Neural progenitor cell (in vitro differentiated cells): Measurements from ENCODE around the gene TIAM1. TPM values are rescaled to one million over a fixed set of nuclear protein-coding genes. Genes with fewer than 3 reads are reported as not detected.

ENCODE experiments used
- DNase-seq: peaks from one replicate; pipeline ENCODE4 v3.0.0-alpha.2; 2016; ENCODE audit warnings: low spot score
- H2AFZ ChIP-seq: fragments of 200-600 bp; sonication (generic); replicated peaks from 2 replicates; pipeline ENCODE4 v1.6.1; 2016; ENCODE audit warnings: antibody characterized with exemption
- H3F3A ChIP-seq: fragments of 200-600 bp; sonication (generic); 2 replicates; pipeline ENCODE4 v1.6.1; 2016; ENCODE audit warnings: antibody characterized with exemption, low read depth
- H3K27ac ChIP-seq: fragments of 200-600 bp; sonication (generic); 2 replicates; pipeline ENCODE4 v1.5.1; 2016; ENCODE audit warnings: mild to moderate bottlenecking
- H3K27me3 ChIP-seq: fragments of 200-600 bp; sonication (generic); 2 replicates; pipeline ENCODE4 v1.6.1; 2016; ENCODE audit warnings: mild to moderate bottlenecking, moderate library complexity
- H3K36me3 ChIP-seq: fragments of 200-600 bp; sonication (generic); 2 replicates; pipeline ENCODE4 v1.5.1; 2016
- H3K4me1 ChIP-seq: fragments of 200-600 bp; sonication (generic); 2 replicates; pipeline ENCODE4 v1.6.1; 2016; ENCODE audit warnings: mixed run types
- H3K4me2 ChIP-seq: fragments of 200-600 bp; sonication (generic); 2 replicates; pipeline ENCODE4 v1.6.1; 2016
- H3K4me3 ChIP-seq: fragments of 200-600 bp; sonication (generic); 2 replicates; pipeline ENCODE4 v1.5.1; 2016
- H3K79me2 ChIP-seq: fragments of 200-600 bp; sonication (generic); 2 replicates; pipeline ENCODE4 v1.6.1; 2016; ENCODE audit warnings: low read depth
- H3K9ac ChIP-seq: fragments of 200-600 bp; sonication (generic); 2 replicates; pipeline ENCODE4 v1.6.1; 2016
- H3K9me3 ChIP-seq: fragments of 200-600 bp; sonication (generic); 2 replicates; pipeline ENCODE4 v1.5.1; 2016; ENCODE audit warnings: low read depth
- H4K20me1 ChIP-seq: fragments of 200-600 bp; sonication (generic); 2 replicates; pipeline ENCODE4 v1.6.1; 2016; ENCODE audit warnings: low read depth
- H3K27ac Mint-ChIP-seq: 3 replicates; pipeline ENCODE4 v1.8.0; 2021; ENCODE audit warnings: mixed read lengths
- H3K27me3 Mint-ChIP-seq: 2 replicates; pipeline ENCODE4 v1.8.0; 2022; ENCODE audit warnings: low read depth, mild to moderate bottlenecking, inconsistent platforms, moderate library complexity, mixed read lengths; ENCODE audit not compliant: insufficient read depth
- H3K36me3 Mint-ChIP-seq: 3 replicates; pipeline ENCODE4 v1.8.0; 2021; ENCODE audit warnings: mixed read lengths
- H3K4me1 Mint-ChIP-seq: 3 replicates; pipeline ENCODE4 v1.8.0; 2021; ENCODE audit warnings: mixed read lengths
- H3K4me3 Mint-ChIP-seq: 3 replicates; pipeline ENCODE4 v1.8.0; 2021; ENCODE audit warnings: mild to moderate bottlenecking, moderate library complexity, mixed read lengths
- H3K9me3 Mint-ChIP-seq: 3 replicates; pipeline ENCODE4 v1.8.0; 2020; ENCODE audit warnings: mixed read lengths
- EZH2 ChIP-seq: fragments of 200-600 bp; sonication (generic); IDR thresholded peaks from 2 replicates; pipeline ENCODE4 v1.6.1; 2017; ENCODE audit warnings: antibody characterized with exemption, mild to moderate bottlenecking, moderate library complexity
- EZH2phosphoT487 ChIP-seq: fragments of 200-600 bp; sonication (generic); IDR thresholded peaks from 2 replicates; pipeline ENCODE4 v1.6.1; 2017; ENCODE audit warnings: antibody characterized with exemption
- total RNA-seq: library from RNA; depleted of rRNA; stranded (reverse); fragments of >200 nt; gene quantifications from 2 replicates; pipeline ENCODE4 v1.2.3, GENCODE V29; 2015; ENCODE audit warnings: low replicate concordance
- TF ChIP-seq, protein P1 (sequence below): fragments of 200-600 bp; sonication (generic); IDR thresholded peaks from 2 replicates; pipeline ENCODE4 v1.5.1; 2017; ENCODE audit warnings: antibody characterized with exemption, mild to moderate bottlenecking

The TIAM1 gene
- total RNA-seq, 1 donor from 2014 or later = 27.2 TPM

DNA sequence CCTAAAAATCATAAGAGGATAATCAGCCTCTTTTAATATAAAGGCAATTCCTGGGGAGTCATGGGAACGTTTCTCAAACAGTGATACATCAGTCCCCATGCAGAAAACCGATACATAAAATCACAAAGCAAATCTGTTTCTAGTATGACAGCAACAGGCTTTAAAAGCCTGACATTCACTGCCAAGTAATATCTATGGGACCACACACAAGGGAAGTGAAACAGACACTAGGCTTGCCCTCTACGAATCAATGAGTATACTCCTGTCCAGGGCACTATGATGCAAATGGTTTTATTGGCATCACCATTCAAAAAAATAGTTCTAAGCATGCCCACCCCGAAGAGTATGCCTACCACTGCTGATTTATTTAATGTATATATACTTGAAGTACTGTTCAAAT is 54.4 kb downstream of the TIAM1 start:
- no peaks in the 10 kb centered on the region for H3K36me3 ChIP-seq
- peaks cover 39% of the 10 kb centered on the region for H3K36me3 Mint-ChIP-seq
- no peaks in the 10 kb centered on the region for H3K27me3 ChIP-seq
- H3K27ac Mint-ChIP-seq = no peak overlapping the region
- peaks cover 2% of the 10 kb centered on the region for H3K27me3 Mint-ChIP-seq
- no peak overlapping the region for H3K27ac ChIP-seq
- H3K4me1 ChIP-seq = peaks cover 4% of the 10 kb centered on the region
- H3K9ac ChIP-seq = no peak overlapping the region
- H2AFZ ChIP-seq = no peak overlapping the region
- H4K20me1 ChIP-seq = no peaks in the 10 kb centered on the region
- H3K4me1 Mint-ChIP-seq = peaks cover 18% of the 10 kb centered on the region
- H3K79me2 ChIP-seq = no peaks in the 10 kb centered on the region
- no peak overlapping the region for H3K4me2 ChIP-seq
- no peaks in the 10 kb centered on the region for H3F3A ChIP-seq
- no peak overlapping the region for H3K4me3 ChIP-seq
- peaks cover 9% of the 10 kb centered on the region for H3K9me3 Mint-ChIP-seq
- peaks cover 5% of the 10 kb centered on the region for H3K9me3 ChIP-seq
- DNase-seq = no peak
- TF ChIP-seq EZH2phosphoT487 (no peak), EZH2 (no peak)
- TF ChIP-seq, protein P1, sequence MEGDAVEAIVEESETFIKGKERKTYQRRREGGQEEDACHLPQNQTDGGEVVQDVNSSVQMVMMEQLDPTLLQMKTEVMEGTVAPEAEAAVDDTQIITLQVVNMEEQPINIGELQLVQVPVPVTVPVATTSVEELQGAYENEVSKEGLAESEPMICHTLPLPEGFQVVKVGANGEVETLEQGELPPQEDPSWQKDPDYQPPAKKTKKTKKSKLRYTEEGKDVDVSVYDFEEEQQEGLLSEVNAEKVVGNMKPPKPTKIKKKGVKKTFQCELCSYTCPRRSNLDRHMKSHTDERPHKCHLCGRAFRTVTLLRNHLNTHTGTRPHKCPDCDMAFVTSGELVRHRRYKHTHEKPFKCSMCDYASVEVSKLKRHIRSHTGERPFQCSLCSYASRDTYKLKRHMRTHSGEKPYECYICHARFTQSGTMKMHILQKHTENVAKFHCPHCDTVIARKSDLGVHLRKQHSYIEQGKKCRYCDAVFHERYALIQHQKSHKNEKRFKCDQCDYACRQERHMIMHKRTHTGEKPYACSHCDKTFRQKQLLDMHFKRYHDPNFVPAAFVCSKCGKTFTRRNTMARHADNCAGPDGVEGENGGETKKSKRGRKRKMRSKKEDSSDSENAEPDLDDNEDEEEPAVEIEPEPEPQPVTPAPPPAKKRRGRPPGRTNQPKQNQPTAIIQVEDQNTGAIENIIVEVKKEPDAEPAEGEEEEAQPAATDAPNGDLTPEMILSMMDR = no peak
- H3K4me3 Mint-ChIP-seq = no peak overlapping the region

DNA sequence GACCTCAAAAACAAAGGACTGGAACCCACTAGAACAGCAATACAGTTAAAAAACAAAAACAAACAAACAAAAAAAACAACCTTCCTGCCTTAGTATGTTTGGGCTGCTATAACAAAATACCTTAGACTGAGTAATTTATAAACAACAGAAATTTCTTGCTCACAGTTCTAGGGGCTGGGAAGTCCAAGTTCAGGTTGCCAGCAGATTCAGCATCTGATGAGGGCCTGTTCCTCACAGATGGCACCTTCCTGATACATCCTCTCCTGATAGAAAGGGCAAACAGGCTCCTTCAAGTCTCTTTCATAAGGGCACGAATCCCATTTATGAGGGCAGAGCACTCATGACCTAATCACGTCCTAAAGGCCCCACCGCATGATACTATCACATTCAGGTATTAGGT is 55.9 kb downstream of the TIAM1 start:
- TF ChIP-seq EZH2 (no peak), EZH2phosphoT487 (no peak)
- TF ChIP-seq, protein P1 = no peak

DNA sequence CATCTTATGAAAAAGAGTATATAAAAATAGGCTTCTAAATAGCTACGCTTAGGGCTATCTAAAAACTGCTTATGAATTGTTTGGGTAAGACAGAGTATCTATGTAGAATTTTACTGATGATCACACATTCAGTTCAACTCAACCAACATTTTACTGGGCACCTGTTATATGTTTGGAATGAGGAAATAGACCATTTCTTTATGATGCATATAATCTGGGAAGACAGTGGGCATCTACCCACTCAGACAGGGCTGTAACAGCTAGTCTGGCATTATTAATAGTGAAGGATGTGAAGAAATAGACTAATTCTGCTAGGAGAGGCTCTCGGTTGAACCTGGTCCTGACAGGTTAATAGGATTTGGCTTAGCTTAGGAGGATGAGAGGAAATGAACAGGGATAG is 56.9 kb downstream of the TIAM1 start:
- no peak overlapping the region for H3K27ac Mint-ChIP-seq

More for the DNA sequence above, 55.9 kb downstream of the TIAM1 start:
- no peaks in the 10 kb centered on the region for H3K27me3 ChIP-seq
- H3K9me3 Mint-ChIP-seq = peaks cover 9% of the 10 kb centered on the region
- no peak overlapping the region for H3K27ac Mint-ChIP-seq
- H2AFZ ChIP-seq = no peak overlapping the region
- H3K4me2 ChIP-seq = no peak overlapping the region
- peaks cover 2% of the 10 kb centered on the region for H3K27me3 Mint-ChIP-seq
- H4K20me1 ChIP-seq = no peaks in the 10 kb centered on the region
- peaks cover 5% of the 10 kb centered on the region for H3K9me3 ChIP-seq
- H3K36me3 ChIP-seq = no peaks in the 10 kb centered on the region
- H3K4me3 Mint-ChIP-seq = no peak overlapping the region
- no peak overlapping the region for H3K27ac ChIP-seq
- H3K79me2 ChIP-seq = no peaks in the 10 kb centered on the region
- peaks cover 34% of the 10 kb centered on the region for H3K36me3 Mint-ChIP-seq
- H3K4me1 Mint-ChIP-seq = peaks cover 13% of the 10 kb centered on the region
- H3K4me3 ChIP-seq = no peak overlapping the region
- no peaks in the 10 kb centered on the region for H3K4me1 ChIP-seq
- DNase-seq = no peak
- no peak overlapping the region for H3K9ac ChIP-seq
- no peaks in the 10 kb centered on the region for H3F3A ChIP-seq

More for the DNA sequence above, 56.9 kb downstream of the TIAM1 start:
- H3K79me2 ChIP-seq = no peaks in the 10 kb centered on the region
- DNase-seq = no peak
- peaks cover 12% of the 10 kb centered on the region for H3K4me1 Mint-ChIP-seq
- no peak for TF ChIP-seq EZH2
- TF ChIP-seq, protein P1 = no peak
- TF ChIP-seq EZH2phosphoT487 = no peak
- H3K9ac ChIP-seq = no peak overlapping the region
- H3K4me2 ChIP-seq = no peak overlapping the region
- H3K4me3 ChIP-seq = no peak overlapping the region
- no peaks in the 10 kb centered on the region for H3K27me3 ChIP-seq
- no peak overlapping the region for H2AFZ ChIP-seq
- H4K20me1 ChIP-seq = no peaks in the 10 kb centered on the region
- H3K36me3 ChIP-seq = no peaks in the 10 kb centered on the region
- H3K36me3 Mint-ChIP-seq = peaks cover 28% of the 10 kb centered on the region
- no peaks in the 10 kb centered on the region for H3K4me1 ChIP-seq
- H3K9me3 Mint-ChIP-seq = peaks cover 9% of the 10 kb centered on the region
- H3K4me3 Mint-ChIP-seq = no peak overlapping the region
- H3F3A ChIP-seq = no peaks in the 10 kb centered on the region
- peaks cover 5% of the 10 kb centered on the region for H3K9me3 ChIP-seq
- H3K27ac ChIP-seq = no peak overlapping the region
- H3K27me3 Mint-ChIP-seq = peaks cover 2% of the 10 kb centered on the region
